ENCODE results near the gene GABBR2. TPM values are rescaled to one million over a fixed set of nuclear protein-coding genes. Genes with fewer than 3 reads are reported as not detected.

Gene GABBR2
- total RNA-seq, 4 donors from 2014 or later = 0.17 to 0.26 TPM; not detected in 2

DNA sequence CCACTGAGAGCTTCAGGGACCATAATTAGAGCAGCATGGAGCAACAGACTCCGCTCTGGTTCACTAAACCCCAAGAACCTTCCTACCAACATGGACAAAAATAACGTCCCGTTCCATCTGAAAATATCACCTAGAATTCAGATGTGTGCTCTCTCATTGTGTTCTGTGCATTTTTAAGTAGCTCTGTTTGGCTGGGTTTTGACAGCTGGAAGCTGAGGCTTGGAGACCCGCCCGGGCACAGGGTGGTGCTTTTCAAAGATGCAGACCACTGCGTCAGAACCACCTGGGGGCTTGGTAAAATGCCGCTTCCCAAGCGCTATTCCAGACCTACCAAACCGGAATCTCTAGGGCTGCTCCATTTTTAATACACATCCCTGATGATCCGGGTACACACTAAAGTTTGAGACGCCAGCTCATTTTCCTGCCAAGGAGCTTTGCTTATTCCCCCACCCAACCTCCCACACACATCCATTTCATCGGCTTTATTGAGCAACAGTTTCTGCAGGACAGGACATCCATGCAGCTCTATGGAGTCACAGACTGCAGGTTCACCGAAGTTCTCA lies 104.8 kb downstream of the GABBR2 start:
- H3K9me3 ChIP-seq = no peaks in the 10 kb centered on the region
- no peak for TF ChIP-seq POLR2AphosphoS5 (IDR thresholded peaks at IDR 0.05)
- no peak for TF ChIP-seq POLR2A (IDR thresholded peaks at IDR 0.05; ENCODE audit: low read depth)
- TF ChIP-seq EP300 (IDR thresholded peaks at IDR 0.05) = no peak
- TF ChIP-seq, protein P1, sequence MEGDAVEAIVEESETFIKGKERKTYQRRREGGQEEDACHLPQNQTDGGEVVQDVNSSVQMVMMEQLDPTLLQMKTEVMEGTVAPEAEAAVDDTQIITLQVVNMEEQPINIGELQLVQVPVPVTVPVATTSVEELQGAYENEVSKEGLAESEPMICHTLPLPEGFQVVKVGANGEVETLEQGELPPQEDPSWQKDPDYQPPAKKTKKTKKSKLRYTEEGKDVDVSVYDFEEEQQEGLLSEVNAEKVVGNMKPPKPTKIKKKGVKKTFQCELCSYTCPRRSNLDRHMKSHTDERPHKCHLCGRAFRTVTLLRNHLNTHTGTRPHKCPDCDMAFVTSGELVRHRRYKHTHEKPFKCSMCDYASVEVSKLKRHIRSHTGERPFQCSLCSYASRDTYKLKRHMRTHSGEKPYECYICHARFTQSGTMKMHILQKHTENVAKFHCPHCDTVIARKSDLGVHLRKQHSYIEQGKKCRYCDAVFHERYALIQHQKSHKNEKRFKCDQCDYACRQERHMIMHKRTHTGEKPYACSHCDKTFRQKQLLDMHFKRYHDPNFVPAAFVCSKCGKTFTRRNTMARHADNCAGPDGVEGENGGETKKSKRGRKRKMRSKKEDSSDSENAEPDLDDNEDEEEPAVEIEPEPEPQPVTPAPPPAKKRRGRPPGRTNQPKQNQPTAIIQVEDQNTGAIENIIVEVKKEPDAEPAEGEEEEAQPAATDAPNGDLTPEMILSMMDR (IDR thresholded peaks at IDR 0.05) = no peak
- WGBS = 91% methylated on average over 13 of the region's 13 CpGs

DNA sequence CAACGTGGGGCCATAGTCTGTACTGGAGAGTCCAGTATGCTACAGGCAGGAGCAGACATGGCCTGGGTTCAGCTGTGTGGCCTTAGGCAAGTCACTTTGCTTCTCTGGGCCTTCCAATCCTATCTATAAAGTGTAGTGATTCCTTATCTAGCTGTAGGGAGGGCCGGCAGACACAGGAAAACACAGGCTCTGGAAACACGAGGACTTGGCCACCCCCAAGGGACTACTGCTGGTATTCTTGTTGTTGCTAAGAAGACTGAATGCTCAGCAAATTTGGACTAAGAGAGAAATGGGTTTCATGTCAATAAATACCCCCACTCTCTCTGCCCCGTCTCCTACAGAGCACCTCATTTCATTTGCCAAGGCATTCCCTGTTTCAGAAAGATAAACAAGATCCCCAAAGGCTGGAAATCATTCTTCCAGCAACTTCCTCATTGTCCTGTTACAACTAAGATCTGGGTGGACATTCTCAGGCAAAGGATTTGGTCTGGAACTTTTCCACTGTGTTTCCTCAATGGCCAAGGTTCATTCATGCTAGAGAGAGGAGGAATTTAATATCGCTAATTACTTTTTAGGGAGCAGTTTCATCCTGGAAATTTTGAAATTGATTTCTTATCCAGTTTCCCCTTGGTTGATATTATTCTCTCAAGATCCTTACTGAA lies 105.8 kb downstream of the GABBR2 start:
- Histone ChIP-seq H3K4me1 (peaks cover 0 to 3% (median 0%) of the 10 kb centered on the region in 4 donors), H3K9me3 (no peaks in the 10 kb centered on the region), H3K36me3 (no peaks in the 10 kb centered on the region), H3K4me3 (no peak overlapping the region), H3K27ac (replicated peaks in 1 of 4) (no peak overlapping the region), H3K27me3 (no peaks in the 10 kb centered on the region)
- intact Hi-C loops (cut with DNase I) = no loop called here
- TF ChIP-seq, protein P1 (IDR thresholded peaks at IDR 0.05) = no peak
- no peak for TF ChIP-seq EP300 (IDR thresholded peaks at IDR 0.05)
- TF ChIP-seq POLR2A (IDR thresholded peaks at IDR 0.05; ENCODE audit: low read depth) = no peak
- no peak for TF ChIP-seq POLR2AphosphoS5 (IDR thresholded peaks at IDR 0.05)
- 61% methylated on average over 5 of the region's 5 CpGs for whole genome bisulfite sequencing
- no peak for DNase-seq (ENCODE audit: extremely low spot score)

More for the DNA sequence above, 104.8 kb downstream of the GABBR2 start:
- H3K36me3 ChIP-seq = no peaks in the 10 kb centered on the region
- H3K27ac ChIP-seq (replicated peaks in 1 of 4) = no peak overlapping the region
- no peak overlapping the region for H3K4me3 ChIP-seq
- H3K4me1 ChIP-seq = peaks cover 0 to 3% (median 0%) of the 10 kb centered on the region in 4 donors
- intact Hi-C loops (cut with DNase I) = no loop called here
- DNase-seq (ENCODE audit: extremely low spot score) = no peak
- no peaks in the 10 kb centered on the region for H3K27me3 ChIP-seq

DNA sequence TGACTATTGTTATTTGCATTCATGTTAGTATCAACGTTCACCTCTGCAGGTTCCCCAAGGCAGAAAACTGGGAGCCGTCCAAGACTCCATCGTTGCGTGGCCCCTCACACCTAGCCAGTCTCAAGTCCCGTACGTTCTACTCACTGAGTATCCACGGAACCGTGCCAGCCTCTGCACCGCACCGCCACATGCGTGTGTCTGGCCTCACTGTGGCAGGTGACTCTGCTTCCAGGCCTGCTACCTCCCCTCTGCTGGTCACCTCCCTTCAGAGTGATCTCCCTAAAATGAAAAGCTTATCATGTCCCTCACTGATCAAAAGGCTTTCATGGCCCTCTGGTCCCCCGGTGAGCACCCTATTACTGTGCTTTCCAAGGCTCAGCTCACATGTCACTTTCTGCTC lies 108.1 kb downstream of the GABBR2 start:
- Histone ChIP-seq H3K36me3 (no peaks in the 10 kb centered on the region), H3K4me3 (no peak overlapping the region), H3K9me3 (no peaks in the 10 kb centered on the region), H3K27ac (replicated peaks in 1 of 4) (no peak overlapping the region), H3K27me3 (peaks cover 0 to 2% (median 0%) of the 10 kb centered on the region in 4 donors), H3K4me1 (no peaks in the 10 kb centered on the region)
- no peak for TF ChIP-seq POLR2AphosphoS5 (IDR thresholded peaks at IDR 0.05)
- WGBS = 86% methylated on average over 12 of the region's 12 CpGs
- DNase-seq (ENCODE audit: extremely low spot score) = no peak
- intact Hi-C loops (cut with DNase I) = no loop called here

DNA sequence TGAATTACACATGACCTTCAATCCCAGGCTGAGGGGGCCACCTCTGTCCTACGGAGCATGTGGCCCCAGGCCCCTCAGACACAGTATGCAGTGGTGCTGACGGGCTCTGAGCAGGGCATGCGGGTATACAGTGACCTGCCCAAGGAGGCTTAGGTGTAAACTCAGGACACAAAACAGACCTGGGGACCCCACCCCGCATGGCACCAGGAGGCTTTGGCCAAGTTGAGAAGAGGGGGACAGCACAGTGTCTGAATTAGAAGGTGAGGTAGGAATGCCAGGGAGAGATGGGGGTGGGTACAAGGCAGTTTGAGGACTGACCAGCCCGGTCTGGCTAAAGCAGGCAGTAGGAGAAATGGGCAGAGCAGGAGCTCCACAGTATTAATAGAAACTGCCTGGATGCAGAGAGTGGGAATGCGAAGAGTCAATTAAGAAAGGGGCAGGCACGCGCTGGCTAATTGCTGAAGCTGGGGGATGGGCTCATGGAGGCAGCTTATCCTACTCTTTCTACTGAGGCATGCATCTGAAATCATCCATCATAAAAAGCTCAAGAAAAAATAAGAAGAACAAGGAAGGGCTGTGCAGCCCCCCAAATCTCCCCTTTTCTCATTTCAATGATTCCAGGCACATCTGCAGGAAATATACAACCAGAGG lies 109.0 kb downstream of the GABBR2 start:
- Histone ChIP-seq H3K36me3 (no peaks in the 10 kb centered on the region), H3K27ac (replicated peaks in 1 of 4) (no peak overlapping the region), H3K9me3 (no peaks in the 10 kb centered on the region), H3K4me1 (no peaks in the 10 kb centered on the region), H3K27me3 (peaks cover 0 to 7% (median 0%) of the 10 kb centered on the region in 4 donors), H3K4me3 (no peak overlapping the region)
- no peak for DNase-seq (ENCODE audit: extremely low spot score)
- 83% methylated on average over 8 of the region's 8 CpGs for WGBS
- TF ChIP-seq POLR2A (IDR thresholded peaks at IDR 0.05; ENCODE audit: low read depth) (no peak), POLR2AphosphoS5 (IDR thresholded peaks at IDR 0.05) (no peak), EP300 (IDR thresholded peaks at IDR 0.05) (no peak)
- TF ChIP-seq, protein P1 (IDR thresholded peaks at IDR 0.05) = no peak
- intact Hi-C loops (cut with DNase I) = no loop called here

DNA sequence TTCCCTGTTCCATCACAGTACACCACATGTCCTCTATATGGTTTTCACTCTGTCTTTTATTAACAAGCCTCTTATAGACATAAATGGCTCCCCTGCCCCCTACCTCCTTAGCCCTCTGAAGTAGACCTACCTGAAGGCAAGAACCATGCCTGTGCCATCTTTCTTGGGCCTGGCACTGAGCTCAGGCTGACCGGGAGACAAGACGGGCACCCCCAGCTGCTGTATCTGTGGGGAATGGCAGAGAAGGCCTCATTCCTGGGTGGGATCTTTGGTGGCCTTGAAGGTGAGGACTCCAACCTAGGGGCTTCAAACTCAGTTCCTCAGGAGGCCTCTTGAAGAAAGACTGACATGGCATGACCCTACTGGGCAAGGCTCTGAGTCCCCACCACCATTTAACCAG lies 109.9 kb downstream of the GABBR2 start:
- no peaks in the 10 kb centered on the region for H3K36me3 ChIP-seq
- H3K4me3 ChIP-seq = no peak overlapping the region
- H3K4me1 ChIP-seq = no peaks in the 10 kb centered on the region
- H3K9me3 ChIP-seq = no peaks in the 10 kb centered on the region
- intact Hi-C loops (cut with DNase I) = no loop called here
- 100% methylated on average over 2 of the region's 2 CpGs for WGBS
- H3K27me3 ChIP-seq = peaks cover 0 to 7% (median 0%) of the 10 kb centered on the region in 4 donors
- no peak for DNase-seq (ENCODE audit: extremely low spot score)
- no peak overlapping the region for H3K27ac ChIP-seq (replicated peaks in 1 of 4)
- no peak for TF ChIP-seq POLR2AphosphoS5 (IDR thresholded peaks at IDR 0.05)
- TF ChIP-seq, protein P1 (IDR thresholded peaks at IDR 0.05) = no peak
- TF ChIP-seq POLR2A (IDR thresholded peaks at IDR 0.05; ENCODE audit: low read depth) = no peak
- no peak for TF ChIP-seq EP300 (IDR thresholded peaks at IDR 0.05)
